HepG2 (cell line): ENCODE results near the gene GADL1.

Experiments
- BRCA1 ChIP-seq: sonication (generic); formaldehyde crosslinking; IDR thresholded peaks from 2 replicates; pipeline ENCODE4 v1.4.0; 2020; ENCODE audit warnings: missing genetic modification reagents
- CHCHD3 ChIP-seq: sonication (generic); formaldehyde crosslinking; IDR thresholded peaks from 2 replicates; pipeline ENCODE4 v1.8.0; 2022; ENCODE audit warnings: mild to moderate bottlenecking, missing genetic modification reagents, moderate library complexity
- CHD2 ChIP-seq: IDR thresholded peaks from 2 replicates; pipeline ENCODE4 v1.6.1; 2011; ENCODE audit warnings: low read depth, low read length, improper control_type of control experiment
- HOXA7 ChIP-seq: sonication (generic); formaldehyde crosslinking; IDR thresholded peaks from 2 replicates; pipeline ENCODE4 v1.8.1; 2022; ENCODE audit warnings: mild to moderate bottlenecking, missing genetic modification reagents, moderate library complexity
- MAX ChIP-seq: IDR thresholded peaks from 2 replicates; pipeline ENCODE4 v1.6.1; 2012; ENCODE audit warnings: inconsistent platforms
- MTF1 ChIP-seq: sonication (generic); formaldehyde crosslinking; IDR thresholded peaks from 2 replicates; pipeline ENCODE4 v1.5.0; 2020; ENCODE audit warnings: missing genetic modification reagents
- NFKBIZ ChIP-seq: IDR thresholded peaks from 2 replicates; pipeline ENCODE4 v1.6.1; 2018; ENCODE audit warnings: missing genetic modification reagents, missing compliant biosample characterization
- ZNF564 ChIP-seq: sonication (generic); formaldehyde crosslinking; IDR thresholded peaks from 2 replicates; pipeline ENCODE4 v1.8.1; 2023; ENCODE audit warnings: mild to moderate bottlenecking, missing genetic modification reagents
- TF ChIP-seq, protein P1 (sequence below): sonication (generic); formaldehyde crosslinking; IDR thresholded peaks from 2 replicates; pipeline ENCODE4 v1.9.0; 2021; ENCODE audit warnings: missing genetic modification reagents, borderline replicate concordance
- TF ChIP-seq, protein P2 (sequence below): sonication (generic); formaldehyde crosslinking; IDR thresholded peaks from 2 replicates; pipeline ENCODE4 v1.5.1; 2020; ENCODE audit warnings: mild to moderate bottlenecking, missing genetic modification reagents, moderate library complexity
- TF ChIP-seq, protein P3 (sequence below): sonication (generic); formaldehyde crosslinking; IDR thresholded peaks from 2 replicates; pipeline ENCODE4 v1.5.0; 2020; ENCODE audit warnings: mild to moderate bottlenecking, missing genetic modification reagents, moderate library complexity

DNA sequence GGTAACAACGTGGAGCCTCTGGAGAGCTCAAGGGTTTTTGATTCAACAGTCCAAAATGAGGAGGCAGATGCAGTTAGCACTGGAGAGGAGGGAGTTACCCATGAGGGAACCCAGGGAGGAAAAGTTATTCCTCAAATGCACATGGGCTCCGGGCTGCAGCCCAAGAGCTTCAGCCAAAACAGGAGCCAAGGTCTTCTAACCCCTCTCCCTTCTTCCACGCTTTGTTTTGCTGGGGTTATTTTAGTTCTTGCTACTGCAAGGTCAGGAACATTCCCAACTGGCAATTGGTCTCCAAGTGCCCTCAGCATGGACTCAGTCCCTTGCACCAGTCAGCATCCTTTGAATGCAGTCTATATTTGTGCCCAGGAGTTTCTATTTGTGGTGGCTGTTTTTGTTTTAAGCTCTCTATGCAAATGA is 198.1 kb downstream of the GADL1 start:
- TF ChIP-seq, protein P1, sequence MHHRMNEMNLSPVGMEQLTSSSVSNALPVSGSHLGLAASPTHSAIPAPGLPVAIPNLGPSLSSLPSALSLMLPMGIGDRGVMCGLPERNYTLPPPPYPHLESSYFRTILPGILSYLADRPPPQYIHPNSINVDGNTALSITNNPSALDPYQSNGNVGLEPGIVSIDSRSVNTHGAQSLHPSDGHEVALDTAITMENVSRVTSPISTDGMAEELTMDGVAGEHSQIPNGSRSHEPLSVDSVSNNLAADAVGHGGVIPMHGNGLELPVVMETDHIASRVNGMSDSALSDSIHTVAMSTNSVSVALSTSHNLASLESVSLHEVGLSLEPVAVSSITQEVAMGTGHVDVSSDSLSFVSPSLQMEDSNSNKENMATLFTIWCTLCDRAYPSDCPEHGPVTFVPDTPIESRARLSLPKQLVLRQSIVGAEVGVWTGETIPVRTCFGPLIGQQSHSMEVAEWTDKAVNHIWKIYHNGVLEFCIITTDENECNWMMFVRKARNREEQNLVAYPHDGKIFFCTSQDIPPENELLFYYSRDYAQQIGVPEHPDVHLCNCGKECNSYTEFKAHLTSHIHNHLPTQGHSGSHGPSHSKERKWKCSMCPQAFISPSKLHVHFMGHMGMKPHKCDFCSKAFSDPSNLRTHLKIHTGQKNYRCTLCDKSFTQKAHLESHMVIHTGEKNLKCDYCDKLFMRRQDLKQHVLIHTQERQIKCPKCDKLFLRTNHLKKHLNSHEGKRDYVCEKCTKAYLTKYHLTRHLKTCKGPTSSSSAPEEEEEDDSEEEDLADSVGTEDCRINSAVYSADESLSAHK (CRISPR knock-in tag) = no peak
- TF ChIP-seq MAX (no peak), CHD2 (no peak), ZNF564 (CRISPR knock-in tag) (no peak), NFKBIZ (CRISPR knock-in tag) (no peak), MTF1 (CRISPR knock-in tag) (no peak), HOXA7 (CRISPR knock-in tag) (no peak), BRCA1 (CRISPR knock-in tag) (no peak), CHCHD3 (no peak)
- TF ChIP-seq, protein P2, sequence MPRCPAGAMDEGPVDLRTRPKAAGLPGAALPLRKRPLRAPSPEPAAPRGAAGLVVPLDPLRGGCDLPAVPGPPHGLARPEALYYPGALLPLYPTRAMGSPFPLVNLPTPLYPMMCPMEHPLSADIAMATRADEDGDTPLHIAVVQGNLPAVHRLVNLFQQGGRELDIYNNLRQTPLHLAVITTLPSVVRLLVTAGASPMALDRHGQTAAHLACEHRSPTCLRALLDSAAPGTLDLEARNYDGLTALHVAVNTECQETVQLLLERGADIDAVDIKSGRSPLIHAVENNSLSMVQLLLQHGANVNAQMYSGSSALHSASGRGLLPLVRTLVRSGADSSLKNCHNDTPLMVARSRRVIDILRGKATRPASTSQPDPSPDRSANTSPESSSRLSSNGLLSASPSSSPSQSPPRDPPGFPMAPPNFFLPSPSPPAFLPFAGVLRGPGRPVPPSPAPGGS (CRISPR knock-in tag) = no peak
- TF ChIP-seq, protein P3, sequence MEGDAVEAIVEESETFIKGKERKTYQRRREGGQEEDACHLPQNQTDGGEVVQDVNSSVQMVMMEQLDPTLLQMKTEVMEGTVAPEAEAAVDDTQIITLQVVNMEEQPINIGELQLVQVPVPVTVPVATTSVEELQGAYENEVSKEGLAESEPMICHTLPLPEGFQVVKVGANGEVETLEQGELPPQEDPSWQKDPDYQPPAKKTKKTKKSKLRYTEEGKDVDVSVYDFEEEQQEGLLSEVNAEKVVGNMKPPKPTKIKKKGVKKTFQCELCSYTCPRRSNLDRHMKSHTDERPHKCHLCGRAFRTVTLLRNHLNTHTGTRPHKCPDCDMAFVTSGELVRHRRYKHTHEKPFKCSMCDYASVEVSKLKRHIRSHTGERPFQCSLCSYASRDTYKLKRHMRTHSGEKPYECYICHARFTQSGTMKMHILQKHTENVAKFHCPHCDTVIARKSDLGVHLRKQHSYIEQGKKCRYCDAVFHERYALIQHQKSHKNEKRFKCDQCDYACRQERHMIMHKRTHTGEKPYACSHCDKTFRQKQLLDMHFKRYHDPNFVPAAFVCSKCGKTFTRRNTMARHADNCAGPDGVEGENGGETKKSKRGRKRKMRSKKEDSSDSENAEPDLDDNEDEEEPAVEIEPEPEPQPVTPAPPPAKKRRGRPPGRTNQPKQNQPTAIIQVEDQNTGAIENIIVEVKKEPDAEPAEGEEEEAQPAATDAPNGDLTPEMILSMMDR (CRISPR knock-in tag) = no peak
